Omental fat pad (tissue), 4 donors: ENCODE data around the gene CSNK1A1L. TPM values are rescaled to one million over a fixed set of nuclear protein-coding genes. Genes with fewer than 3 reads are reported as not detected.
A peak's percentile ranks its signal among the peaks of the same experiment; 100 is the strongest.
"Not testable (repeated sequence)": the region's sequence is repeated elsewhere in the genome, so short reads cannot be mapped to it uniquely, and the experiment has no call there.

Experiments
- ATAC-seq: fragments of 150-250 bp; one replicate; pipeline ENCODE4 v1.9.1; 2016; ENCODE audit warnings: mild to moderate bottlenecking, moderate library complexity; ENCODE audit not compliant: low FRiP score
- DNase-seq: peaks from one replicate; pipeline ENCODE4 v3.0.0-alpha.2; 2019; ENCODE audit warnings: low spot score
- total RNA-seq, 4 donors: library from RNA; depleted of rRNA; stranded (reverse); fragments of >200 nt; gene quantifications; one replicate each; pipeline ENCODE4 v1.1.0, GENCODE V29; 2016
- TF ChIP-seq, protein P1 (sequence below), 3 donors: fragments of 450-650 bp; IDR thresholded peaks; one replicate each; pipeline ENCODE4 v1.5.1; 2016 to 2017; ENCODE audit warnings: antibody characterized with exemption in 3 of 3, mild to moderate bottlenecking in 3 of 3, moderate library complexity in 2 of 3

CSNK1A1L gene
- total RNA-seq, 4 donors from 2014 or later, result not detected

DNA sequence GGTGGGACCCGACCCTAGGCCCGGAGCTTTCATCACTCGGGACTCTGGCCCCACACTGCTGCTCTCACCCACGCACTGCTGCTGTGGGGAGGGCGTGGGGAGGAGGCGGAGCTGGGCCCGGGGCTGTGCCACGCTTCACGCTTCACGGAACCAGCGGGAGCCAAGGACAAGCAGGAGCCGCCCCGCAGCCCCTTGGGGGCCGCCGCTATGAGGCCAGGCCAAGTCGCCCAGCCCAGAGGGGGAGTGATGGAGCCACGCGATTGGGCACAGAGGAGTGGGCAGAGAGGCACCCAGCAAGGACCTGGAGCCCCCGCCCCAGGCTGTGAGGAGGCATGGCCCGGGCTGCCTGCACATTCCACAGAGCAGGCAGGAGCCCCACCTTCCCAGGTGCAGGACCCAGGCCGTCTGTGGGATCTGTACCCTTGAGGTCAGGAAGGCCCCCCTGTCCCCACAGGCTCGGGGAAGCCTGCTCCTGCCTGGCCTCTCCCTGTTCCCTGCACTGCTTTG is 35.8 kb downstream of the CSNK1A1L start:
- DNase-seq (no peak), ATAC-seq (no peak)
- TF ChIP-seq, protein P1, sequence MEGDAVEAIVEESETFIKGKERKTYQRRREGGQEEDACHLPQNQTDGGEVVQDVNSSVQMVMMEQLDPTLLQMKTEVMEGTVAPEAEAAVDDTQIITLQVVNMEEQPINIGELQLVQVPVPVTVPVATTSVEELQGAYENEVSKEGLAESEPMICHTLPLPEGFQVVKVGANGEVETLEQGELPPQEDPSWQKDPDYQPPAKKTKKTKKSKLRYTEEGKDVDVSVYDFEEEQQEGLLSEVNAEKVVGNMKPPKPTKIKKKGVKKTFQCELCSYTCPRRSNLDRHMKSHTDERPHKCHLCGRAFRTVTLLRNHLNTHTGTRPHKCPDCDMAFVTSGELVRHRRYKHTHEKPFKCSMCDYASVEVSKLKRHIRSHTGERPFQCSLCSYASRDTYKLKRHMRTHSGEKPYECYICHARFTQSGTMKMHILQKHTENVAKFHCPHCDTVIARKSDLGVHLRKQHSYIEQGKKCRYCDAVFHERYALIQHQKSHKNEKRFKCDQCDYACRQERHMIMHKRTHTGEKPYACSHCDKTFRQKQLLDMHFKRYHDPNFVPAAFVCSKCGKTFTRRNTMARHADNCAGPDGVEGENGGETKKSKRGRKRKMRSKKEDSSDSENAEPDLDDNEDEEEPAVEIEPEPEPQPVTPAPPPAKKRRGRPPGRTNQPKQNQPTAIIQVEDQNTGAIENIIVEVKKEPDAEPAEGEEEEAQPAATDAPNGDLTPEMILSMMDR (IDR thresholded peaks at IDR 0.05), result no peak

DNA sequence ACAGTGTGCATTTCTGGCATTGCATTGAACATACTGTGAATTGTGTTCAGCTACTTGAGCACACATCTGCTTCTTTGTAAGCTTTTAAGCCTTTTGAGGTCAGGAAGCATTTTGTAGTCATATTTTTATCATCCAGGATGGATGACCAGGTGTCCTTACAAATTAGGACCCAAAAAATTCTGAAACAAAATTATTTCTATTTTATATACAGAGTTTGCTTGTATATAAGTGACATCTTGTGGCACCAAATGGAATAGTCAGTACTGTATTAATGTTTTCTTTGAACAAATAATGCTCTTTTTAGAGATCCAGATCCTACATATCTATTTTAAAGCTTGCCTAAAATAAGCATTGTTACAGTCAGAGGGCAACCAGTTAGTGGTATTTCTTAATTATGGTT is 36.5 kb downstream of the CSNK1A1L start:
- TF ChIP-seq, protein P1 (IDR thresholded peaks at IDR 0.05), result no peak
- ATAC-seq (no peak), DNase-seq (no peak)

GRCh38 chr13:37067874-37068273 is 37.6 kb downstream of the CSNK1A1L start:
- TF ChIP-seq, protein P1 (IDR thresholded peaks at IDR 0.05), result no peak
- DNase-seq (no peak), ATAC-seq (no peak)

- TF ChIP-seq, protein P1 (IDR thresholded peaks at IDR 0.05), result no peak
- no peak for DNase-seq
- ATAC-seq, result no peak
These were observed 39.5 kb downstream of the CSNK1A1L start for GRCh38 chr13:37065890-37066526.

DNA sequence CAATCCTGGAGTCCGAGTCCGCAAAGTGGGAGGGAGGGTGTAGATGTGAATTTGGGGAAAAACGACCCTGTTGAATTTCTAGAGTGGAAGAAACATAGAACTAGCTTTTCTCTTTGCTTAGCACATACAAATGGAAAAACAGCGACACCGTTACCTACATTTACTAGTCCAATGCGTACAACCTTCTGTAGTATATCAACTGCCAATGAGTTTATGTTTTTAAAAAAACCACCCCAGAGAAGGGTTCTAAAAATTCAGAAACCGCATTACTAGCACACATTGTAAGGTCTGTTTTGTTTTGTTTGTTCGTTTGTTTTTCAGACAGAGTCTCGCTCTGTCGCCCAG is 45.6 kb downstream of the CSNK1A1L start:
- DNase-seq (no peak), ATAC-seq (peak; percentile 6)
- TF ChIP-seq, protein P1 (IDR thresholded peaks at IDR 0.05), result no peak

DNA sequence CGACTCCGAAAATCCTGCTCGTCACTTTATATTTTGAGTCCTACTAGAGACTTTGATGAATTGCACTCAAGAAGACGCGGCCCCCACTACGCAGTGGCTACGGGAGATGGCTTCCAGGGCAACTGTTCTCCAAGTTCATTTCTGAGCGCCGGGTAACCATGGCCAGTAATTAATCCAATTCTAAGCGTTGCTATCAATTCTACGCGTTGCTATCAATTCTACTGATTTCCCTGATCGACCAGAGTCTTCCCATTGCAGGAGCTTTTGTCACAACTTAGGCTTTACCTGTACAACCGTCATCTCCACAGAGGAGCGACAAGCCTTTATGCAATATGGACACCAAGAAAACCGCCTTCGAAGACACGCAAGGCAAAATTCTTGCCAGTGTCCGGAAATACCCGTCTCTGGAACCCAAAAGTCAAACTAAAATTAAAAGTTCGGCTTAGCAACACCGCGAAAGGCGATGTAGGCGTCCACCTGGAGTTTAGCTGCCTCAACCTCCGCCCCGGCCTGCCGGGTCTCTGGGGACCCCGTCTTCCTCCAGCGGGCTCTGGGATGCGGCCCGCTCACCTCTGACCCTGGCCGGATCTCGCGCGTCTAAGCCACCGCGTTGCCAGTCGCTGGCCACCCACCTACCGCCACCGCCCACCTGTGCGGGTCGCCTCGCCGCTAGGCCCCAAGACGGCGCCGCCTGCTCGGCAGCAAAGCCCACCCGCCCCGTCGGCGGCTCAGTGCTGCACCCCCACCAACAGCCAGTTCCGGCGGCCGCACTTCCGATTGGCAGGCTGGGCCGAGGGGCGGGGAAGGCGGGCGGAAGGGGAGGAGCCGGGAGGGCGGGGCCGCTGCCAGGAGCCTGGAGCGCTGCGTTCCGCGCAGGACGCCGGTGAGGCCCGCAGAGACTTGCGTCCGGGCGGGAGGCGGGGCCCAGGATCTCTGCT is 46.3 kb downstream of the CSNK1A1L start, which contains the start of gene SUPT20H:
Gene SUPT20H, minus strand, starts transcription at position 779 of the 938 bp plus-strand sequence. CDS start 8,198 bp downstream, outside the sequence.
- TF ChIP-seq, protein P1 (IDR thresholded peaks at IDR 0.05), result no peak
- DNase-seq, result peak; percentile 65
- ATAC-seq, result peak; percentile 100

DNA sequence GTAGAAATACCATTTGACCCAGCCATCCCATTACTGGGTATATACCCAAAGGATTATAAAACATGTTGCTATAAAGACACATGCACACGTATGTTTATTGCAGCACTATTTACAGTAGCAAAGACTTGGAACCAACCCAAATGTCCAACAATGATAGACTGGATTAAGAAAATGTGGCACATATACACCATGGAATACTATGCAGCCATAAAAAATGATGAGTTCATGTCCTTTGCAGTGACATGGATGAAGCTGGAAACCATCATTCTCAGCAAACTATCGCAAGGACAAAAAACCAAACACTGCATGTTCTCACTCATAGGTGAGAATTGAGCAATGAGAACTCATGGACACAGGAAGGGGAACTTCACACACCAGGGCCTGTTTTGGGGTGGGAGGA is 49.2 kb downstream of the CSNK1A1L start:
- not testable (repeated sequence) for ATAC-seq, DNase-seq
